Natural killer cell treated with Interleukin-12 subunit alpha and Interleukin-12 subunit beta and Interleukin-15 and Interleukin-18, amount 100 ng/mL, for 72 hours (primary cell): ENCODE data around the gene RAMP2. TPM values are rescaled to one million over a fixed set of nuclear protein-coding genes. Genes with fewer than 3 reads are reported as not detected.
A peak's percentile ranks its signal among the peaks of the same experiment; 100 is the strongest.

Source experiments
- ATAC-seq, 2 donors: fragments of 150-1000 bp; cut with Tn5 transposase in 1 of 2; sonication (Bioruptor Pico), chemical (Tn5 transposase) in 1 of 2; 2 replicates each; pipeline ENCODE4 v1.10.0; 2021
- DNase-seq: peaks from one replicate; pipeline ENCODE4 v3.0.0; 2022; ENCODE audit warnings: low spot score
- H3K27ac Mint-ChIP-seq, 2 donors: 1 replicate in 1 of 2; 2 replicates in 1 of 2; pipeline ENCODE4 v1.8.0; 2022; ENCODE audit warnings: mixed read lengths in 2 of 2, mild to moderate bottlenecking in 1 of 2, moderate library complexity in 1 of 2
- H3K27me3 Mint-ChIP-seq, 2 donors: 1 replicate in 1 of 2; 2 replicates in 1 of 2; pipeline ENCODE4 v1.8.0; 2022; ENCODE audit warnings: mixed read lengths in 2 of 2
- H3K36me3 Mint-ChIP-seq: one replicate; pipeline ENCODE4 v1.8.0; 2022; ENCODE audit warnings: mixed read lengths
- H3K4me1 Mint-ChIP-seq, 2 donors: 1 replicate in 1 of 2; 2 replicates in 1 of 2; pipeline ENCODE4 v1.8.0; 2022; ENCODE audit warnings: low read depth in 2 of 2, mixed read lengths in 2 of 2, mild to moderate bottlenecking in 1 of 2
- H3K4me3 Mint-ChIP-seq: one replicate; pipeline ENCODE4 v1.8.0; 2022; ENCODE audit warnings: mixed read lengths
- H3K9me3 Mint-ChIP-seq: 2 replicates; pipeline ENCODE4 v1.8.0; 2022; ENCODE audit warnings: mixed read lengths
- total RNA-seq, 2 donors: library from RNA; stranded (reverse); gene quantifications; one replicate each; pipeline ENCODE4 v1.2.3, GENCODE V29; 2022

Gene RAMP2
- total RNA-seq, 2 donors from 2014 or later: not detected

GRCh38 chr17:42791948-42792347 is 30.9 kb downstream of the RAMP2 start:
- Mint-ChIP-seq H3K27ac (no peak overlapping the region), H3K4me1 (peaks cover 0 to 9% of the 10 kb centered on the region in 2 donors), H3K36me3 (no peaks in the 10 kb centered on the region), H3K9me3 (no peaks in the 10 kb centered on the region), H3K4me3 (no peak overlapping the region), H3K27me3 (peaks cover 20 to 21% of the 10 kb centered on the region in 2 donors)
- ATAC-seq: no peak
- no peak for DNase-seq

- H3K4me1 Mint-ChIP-seq: peaks cover 3 to 11% of the 10 kb centered on the region in 2 donors
- no peak overlapping the region for H3K27ac Mint-ChIP-seq
- no peaks in the 10 kb centered on the region for H3K36me3 Mint-ChIP-seq
- H3K27me3 Mint-ChIP-seq: peaks cover 15% of the 10 kb centered on the region in 2 donors
- ATAC-seq (no peak), DNase-seq (no peak)
- H3K9me3 Mint-ChIP-seq: no peaks in the 10 kb centered on the region
- H3K4me3 Mint-ChIP-seq: no peak overlapping the region
Measured at GRCh38 chr17:42792545-42792944, 31.5 kb downstream of the RAMP2 start.

GRCh38 chr17:42795061-42795460 is 34.0 kb downstream of the RAMP2 start:
- DNase-seq: no peak
- Mint-ChIP-seq H3K4me3 (no peak overlapping the region), H3K9me3 (no peaks in the 10 kb centered on the region), H3K27ac (no peak overlapping the region), H3K4me1 (peaks cover 12 to 20% of the 10 kb centered on the region in 2 donors), H3K27me3 (peaks cover 4 to 8% of the 10 kb centered on the region in 2 donors), H3K36me3 (no peaks in the 10 kb centered on the region)
- no peak for ATAC-seq

GRCh38 chr17:42795465-42795864 is 34.4 kb downstream of the RAMP2 start:
- no peak overlapping the region for H3K4me3 Mint-ChIP-seq
- H3K36me3 Mint-ChIP-seq: no peaks in the 10 kb centered on the region
- peaks cover 12 to 20% of the 10 kb centered on the region in 2 donors for H3K4me1 Mint-ChIP-seq
- peaks cover under 1 to 5% of the 10 kb centered on the region in 2 donors for H3K27me3 Mint-ChIP-seq
- no peaks in the 10 kb centered on the region for H3K9me3 Mint-ChIP-seq
- peak overlapping the region in 1 of 2 donors; percentile 68 for H3K27ac Mint-ChIP-seq
- no peak for ATAC-seq
- DNase-seq: no peak

GRCh38 chr17:42796066-42796758 is 35.2 kb downstream of the RAMP2 start:
- no peaks in the 10 kb centered on the region for H3K9me3 Mint-ChIP-seq
- H3K4me3 Mint-ChIP-seq: no peak overlapping the region
- H3K4me1 Mint-ChIP-seq: peaks cover 12 to 20% of the 10 kb centered on the region in 2 donors
- peaks cover 0 to 2% of the 10 kb centered on the region in 2 donors for H3K27me3 Mint-ChIP-seq
- H3K27ac Mint-ChIP-seq: peak overlapping the region in 1 of 2 donors; percentile 68
- ATAC-seq: no peak
- DNase-seq: no peak
- H3K36me3 Mint-ChIP-seq: no peaks in the 10 kb centered on the region

- ATAC-seq (no peak), DNase-seq (no peak)
- no peaks in the 10 kb centered on the region for H3K36me3 Mint-ChIP-seq
- H3K27me3 Mint-ChIP-seq: peaks cover 0 to 2% of the 10 kb centered on the region in 2 donors
- no peaks in the 10 kb centered on the region for H3K9me3 Mint-ChIP-seq
- peak overlapping the region in 1 of 2 donors; percentile 95 for H3K27ac Mint-ChIP-seq
- peak overlapping the region; percentile 97 for H3K4me3 Mint-ChIP-seq
- H3K4me1 Mint-ChIP-seq: peaks cover 12 to 20% of the 10 kb centered on the region in 2 donors
Measured at GRCh38 chr17:42797067-42798007, 36.3 kb downstream of the RAMP2 start.

- ATAC-seq: no peak
- no peak for DNase-seq
- peaks cover 0 to 2% of the 10 kb centered on the region in 2 donors for H3K27me3 Mint-ChIP-seq
- H3K4me3 Mint-ChIP-seq: peak overlapping the region; percentile 97
- peaks cover 12 to 20% of the 10 kb centered on the region in 2 donors for H3K4me1 Mint-ChIP-seq
- no peaks in the 10 kb centered on the region for H3K36me3 Mint-ChIP-seq
- peak overlapping the region; percentile 71 to 95 for H3K27ac Mint-ChIP-seq
- no peaks in the 10 kb centered on the region for H3K9me3 Mint-ChIP-seq
Measured at GRCh38 chr17:42798011-42798382, 37.0 kb downstream of the RAMP2 start.

- peaks cover 0 to 2% of the 10 kb centered on the region in 2 donors for H3K27me3 Mint-ChIP-seq
- H3K27ac Mint-ChIP-seq: peak within 1 kb of the TSS; percentile 71 to 95
- peak; percentile 83 for DNase-seq
- H3K36me3 Mint-ChIP-seq: no peaks in the 10 kb centered on the region
- H3K9me3 Mint-ChIP-seq: no peaks in the 10 kb centered on the region
- H3K4me1 Mint-ChIP-seq: peaks cover 12 to 20% of the 10 kb centered on the region in 2 donors
- peak; percentile 98 to 99 for ATAC-seq
- H3K4me3 Mint-ChIP-seq: peak within 1 kb of the TSS; percentile 97
Measured at GRCh38 chr17:42798383-42799380, 37.7 kb downstream of the RAMP2 start, which contains the start of the genes CNTD1 and COA3. Gene CNTD1, plus strand, starts transcription at chr17:42798861. Its CDS starts 207 bp downstream, at chr17:42799068. Gene COA3, minus strand, starts transcription at chr17:42798704. Its CDS starts 23 bp downstream, at chr17:42798681.

- Mint-ChIP-seq H3K9me3 (no peaks in the 10 kb centered on the region), H3K27ac (no peak overlapping the region), H3K4me3 (no peak overlapping the region), H3K4me1 (peaks cover 7% of the 10 kb centered on the region in 2 donors), H3K27me3 (peaks cover 0 to 2% of the 10 kb centered on the region in 2 donors), H3K36me3 (no peaks in the 10 kb centered on the region)
- ATAC-seq (no peak), DNase-seq (no peak)
Measured at GRCh38 chr17:42803074-42803883, 42.3 kb downstream of the RAMP2 start.

- no peaks in the 10 kb centered on the region for H3K36me3 Mint-ChIP-seq
- H3K27ac Mint-ChIP-seq: no peak overlapping the region
- no peak for ATAC-seq
- H3K4me1 Mint-ChIP-seq: no peaks in the 10 kb centered on the region
- no peak for DNase-seq
- no peak overlapping the region for H3K4me3 Mint-ChIP-seq
- H3K9me3 Mint-ChIP-seq: no peaks in the 10 kb centered on the region
- H3K27me3 Mint-ChIP-seq: peaks cover 0 to 2% of the 10 kb centered on the region in 2 donors
Measured at GRCh38 chr17:42804918-42805367, 43.9 kb downstream of the RAMP2 start.

GRCh38 chr17:42806249-42806648 is 45.2 kb downstream of the RAMP2 start:
- DNase-seq (no peak), ATAC-seq (no peak)
- H3K9me3 Mint-ChIP-seq: no peaks in the 10 kb centered on the region
- no peak overlapping the region for H3K27ac Mint-ChIP-seq
- H3K4me3 Mint-ChIP-seq: no peak overlapping the region
- H3K4me1 Mint-ChIP-seq: peaks cover 0 to 3% of the 10 kb centered on the region in 2 donors
- peaks cover 6% of the 10 kb centered on the region for H3K36me3 Mint-ChIP-seq
- H3K27me3 Mint-ChIP-seq: no peaks in the 10 kb centered on the region

GRCh38 chr17:42809250-42809649 is 48.2 kb downstream of the RAMP2 start:
- no peak for ATAC-seq
- Mint-ChIP-seq H3K9me3 (no peaks in the 10 kb centered on the region), H3K36me3 (peaks cover 17% of the 10 kb centered on the region), H3K4me1 (peaks cover 0 to 3% of the 10 kb centered on the region in 2 donors), H3K27ac (peak overlapping the region in 1 of 2 donors; percentile 27), H3K4me3 (no peak overlapping the region), H3K27me3 (no peaks in the 10 kb centered on the region)
- DNase-seq: no peak
